HTR-8/SVneo (cell line): ENCODE results near the gene LUZP2.
A peak's percentile ranks its signal among the peaks of the same experiment; 100 is the strongest.

Source experiments
- DNase-seq: peaks from one replicate; pipeline ENCODE4 v3.0.0; 2011; ENCODE audit warnings: low spot score, mixed read lengths; ENCODE audit not compliant: insufficient read length
- FAIRE-seq: peaks from 2 replicates; lab custom pipeline; 2011; peaks lifted over from hg19 to GRCh38; lab: Jason Lieb, UNC

The LUZP2 gene

GRCh38 chr11:24559315-24559714 lies 62.5 kb downstream of the LUZP2 start:
- FAIRE-seq (no peak), DNase-seq (no peak)

GRCh38 chr11:24560324-24560723 lies 63.5 kb downstream of the LUZP2 start:
- DNase-seq = no peak
- no peak for FAIRE-seq

DNA sequence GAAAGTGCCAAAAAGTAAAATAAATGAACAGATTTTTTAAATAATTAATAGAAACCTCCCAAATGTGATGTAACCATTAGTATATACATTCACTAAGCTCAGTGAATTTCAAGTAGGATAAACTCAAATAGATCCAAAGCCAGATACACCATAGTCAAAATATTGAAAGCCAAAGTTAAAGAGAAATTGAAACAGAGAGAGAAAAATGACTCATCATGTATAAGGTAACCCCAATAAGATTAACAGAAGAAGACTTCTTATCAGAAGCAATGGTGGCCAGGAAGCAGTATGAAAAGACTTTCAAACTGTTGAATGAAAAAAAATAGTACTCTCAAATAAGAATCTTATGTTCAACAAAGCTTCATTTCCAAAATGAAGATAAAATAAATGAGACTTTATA lies 70.5 kb downstream of the LUZP2 start:
- DNase-seq (no peak), FAIRE-seq (no peak)

DNA sequence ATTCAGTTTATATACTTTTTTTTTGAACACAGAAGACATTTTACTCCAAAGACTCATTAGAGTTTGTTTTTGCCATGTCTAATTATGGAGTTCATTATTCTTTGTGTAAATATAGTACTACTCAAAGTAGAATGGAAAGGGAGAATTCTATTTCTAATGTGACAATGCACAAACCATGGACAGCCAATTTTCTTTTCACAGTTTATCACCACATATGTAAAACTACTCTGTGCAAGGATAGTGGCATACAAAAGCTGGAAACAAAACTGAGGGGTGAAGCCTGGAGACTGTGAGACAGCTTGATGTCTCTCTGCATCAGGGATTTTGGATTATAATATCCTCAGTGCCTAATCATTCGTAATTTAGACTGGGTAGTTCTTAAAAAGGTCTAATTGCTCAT lies 75.5 kb downstream of the LUZP2 start:
- DNase-seq (no peak), FAIRE-seq (no peak)

GRCh38 chr11:24574461-24574860 lies 77.6 kb downstream of the LUZP2 start:
- no peak for DNase-seq
- FAIRE-seq = no peak

DNA sequence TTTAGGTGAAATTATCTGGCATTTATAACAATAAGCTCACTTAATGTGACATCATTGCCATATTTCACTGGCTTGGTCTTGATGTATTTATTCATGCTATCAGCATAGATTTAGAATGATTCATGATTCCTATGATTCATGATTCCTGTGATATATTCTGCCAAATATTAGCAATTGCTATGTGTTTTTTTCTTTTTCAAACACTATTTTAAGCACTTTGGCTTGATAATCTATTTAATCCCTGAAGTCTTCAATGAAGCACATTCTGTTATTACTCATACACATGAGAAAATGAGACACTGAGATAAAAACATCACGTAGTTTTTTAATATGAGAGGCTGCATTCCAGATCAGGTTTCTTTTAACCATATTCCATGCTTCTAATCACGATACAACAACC lies 78.5 kb downstream of the LUZP2 start:
- FAIRE-seq (no peak), DNase-seq (peak; percentile 32)

- FAIRE-seq = no peak
- DNase-seq = no peak
These were observed 88.3 kb downstream of the LUZP2 start for GRCh38 chr11:24585192-24585591.

GRCh38 chr11:24587635-24588034 lies 90.8 kb downstream of the LUZP2 start:
- DNase-seq (no peak), FAIRE-seq (no peak)

- FAIRE-seq = no peak
These were observed 91.2 kb downstream of the LUZP2 start for GRCh38 chr11:24588081-24588480.

DNA sequence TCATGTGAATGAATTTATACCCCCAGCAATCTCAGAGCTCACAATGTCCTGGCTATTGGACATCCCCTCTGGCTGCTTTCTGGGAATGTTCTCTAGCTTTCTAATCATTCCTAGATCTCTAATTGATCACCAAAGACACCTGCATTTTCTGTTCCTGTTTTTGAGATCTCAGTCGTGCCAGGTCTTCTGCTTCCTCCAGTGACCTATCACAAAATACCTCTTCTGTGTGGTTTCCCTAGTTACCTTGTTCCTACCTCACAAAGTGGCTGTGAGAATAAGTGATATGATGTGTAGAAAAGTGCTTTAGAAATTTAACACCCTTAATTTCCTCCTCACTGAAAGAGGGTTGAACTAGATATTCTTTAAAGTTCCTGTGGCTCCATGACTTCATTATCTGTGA lies 92.2 kb downstream of the LUZP2 start:
- no peak for DNase-seq

More at GRCh38 chr11:24588081-24588480, 91.2 kb downstream of the LUZP2 start:
- peak; percentile 15 for DNase-seq

DNA sequence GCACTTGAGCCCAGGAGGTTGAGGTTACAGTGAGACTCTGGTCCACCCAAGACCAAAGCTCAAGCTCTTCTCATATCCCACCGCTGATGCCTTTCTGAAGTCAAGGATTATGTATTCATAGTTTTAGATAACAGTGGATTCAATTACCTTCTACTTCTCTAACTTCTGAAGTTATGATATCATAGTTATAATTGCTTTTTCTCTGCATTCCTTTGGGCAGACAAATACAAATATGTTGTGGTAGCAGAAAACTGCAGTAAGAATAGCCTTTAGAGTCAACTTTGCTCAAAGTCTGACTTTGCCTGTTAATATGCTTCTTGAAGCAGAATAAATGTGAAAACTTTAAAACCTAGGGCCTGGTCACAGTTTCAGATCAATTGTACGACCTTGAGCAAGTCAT lies 94.4 kb downstream of the LUZP2 start:
- no peak for DNase-seq
- FAIRE-seq = no peak

More for the DNA sequence above, 92.2 kb downstream of the LUZP2 start:
- no peak for FAIRE-seq

GRCh38 chr11:24592360-24592759 lies 95.5 kb downstream of the LUZP2 start:
- DNase-seq (no peak), FAIRE-seq (no peak)

DNA sequence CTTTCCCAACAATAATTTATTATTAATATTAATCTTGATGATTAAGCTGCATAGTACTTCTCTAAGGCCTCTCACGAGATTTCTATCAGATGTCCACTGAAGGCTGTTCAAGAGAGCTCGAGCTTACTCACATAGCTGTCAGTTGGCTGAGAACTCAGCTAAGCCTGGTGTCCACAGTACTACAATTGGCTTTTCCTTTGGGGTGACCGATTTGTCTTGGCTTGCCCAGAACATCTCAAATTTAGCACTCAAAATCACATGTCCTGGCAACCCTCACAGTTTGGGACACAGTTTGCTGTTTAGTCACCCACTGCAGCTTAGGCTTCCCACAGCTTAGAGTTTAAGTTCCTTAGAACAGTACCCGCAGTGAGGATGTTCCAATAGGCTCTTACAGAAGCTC lies 96.5 kb downstream of the LUZP2 start:
- FAIRE-seq (no peak), DNase-seq (no peak)

- no peak for FAIRE-seq
- DNase-seq = no peak
These were observed 97.5 kb downstream of the LUZP2 start for GRCh38 chr11:24594401-24594800.

DNA sequence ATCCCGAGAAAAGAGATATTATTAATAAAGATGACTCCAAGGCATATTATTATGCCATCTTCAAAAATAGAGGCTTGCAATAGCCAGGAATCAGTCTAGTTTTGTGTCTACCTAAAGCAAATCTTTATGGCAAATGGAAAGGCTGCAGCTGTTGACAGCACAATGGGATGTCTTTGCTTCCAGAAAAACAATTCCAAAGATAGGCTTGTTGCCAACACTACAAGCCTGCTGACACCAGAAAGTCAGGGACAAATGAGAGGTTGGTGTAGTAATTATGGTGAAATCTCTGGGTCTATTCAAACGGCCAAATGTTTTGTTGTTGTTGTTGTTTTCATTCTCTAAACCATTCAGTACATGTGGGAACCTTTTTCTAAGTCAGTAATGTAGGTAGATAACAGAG lies 101.8 kb downstream of the LUZP2 start:
- DNase-seq (no peak), FAIRE-seq (no peak)

- DNase-seq (no peak), FAIRE-seq (no peak)
These were observed 112.6 kb downstream of the LUZP2 start for GRCh38 chr11:24609192-24610119.

DNA sequence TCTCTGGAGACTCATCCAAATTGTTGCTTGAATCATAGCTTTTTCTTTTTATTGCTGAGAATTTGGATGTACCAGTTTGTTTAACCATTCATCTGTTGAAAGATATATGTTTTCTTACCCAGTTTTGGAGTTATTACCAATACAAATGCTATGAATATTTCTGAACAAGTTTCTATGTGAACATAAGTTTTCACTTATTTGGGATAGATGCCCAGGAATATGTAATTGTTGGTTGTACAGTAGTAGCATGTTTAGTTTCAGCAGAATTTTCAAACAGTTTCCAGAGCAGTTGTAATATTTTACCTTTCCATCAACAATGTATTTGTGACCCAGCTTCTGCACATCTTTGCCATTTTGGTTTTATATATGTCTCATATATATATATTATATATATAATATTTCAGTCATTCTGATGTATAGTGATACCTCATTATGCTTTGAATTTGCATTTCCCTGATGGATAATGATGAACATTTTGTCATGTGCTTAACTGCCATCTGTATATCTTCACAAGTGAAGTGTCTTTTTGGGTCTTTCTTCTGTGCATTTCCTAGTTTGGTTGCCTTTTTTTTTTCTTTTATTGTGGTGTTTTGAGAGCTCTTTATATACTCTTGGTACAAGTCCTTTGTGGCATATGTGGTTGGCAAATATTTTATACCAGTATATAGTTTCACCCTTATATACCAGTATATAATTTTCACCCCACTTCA lies 118.8 kb downstream of the LUZP2 start:
- FAIRE-seq (no peak), DNase-seq (no peak)

GRCh38 chr11:24617856-24618255 lies 121.0 kb downstream of the LUZP2 start:
- FAIRE-seq = no peak
- no peak for DNase-seq

DNA sequence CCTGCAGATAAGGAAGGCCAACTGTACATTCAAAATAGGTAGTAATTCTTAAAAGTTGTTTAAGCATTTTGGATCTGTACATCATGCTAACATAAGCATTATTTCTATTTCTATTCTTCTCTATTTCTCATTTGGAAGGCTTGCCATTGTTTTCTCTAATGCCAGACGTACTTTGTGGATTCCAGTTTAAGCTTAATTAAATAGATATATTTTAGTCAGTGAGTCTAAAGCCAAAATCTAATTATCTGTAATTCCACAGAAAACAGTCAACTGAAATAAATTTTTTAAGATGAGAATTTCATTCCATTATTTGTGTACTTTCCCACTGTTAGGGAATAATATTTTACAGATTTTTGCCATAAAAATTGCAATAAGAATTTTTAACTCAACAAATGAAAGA lies 123.0 kb downstream of the LUZP2 start:
- FAIRE-seq (no peak), DNase-seq (no peak)

- no peak for FAIRE-seq
- DNase-seq = no peak
These were observed 125.4 kb downstream of the LUZP2 start for GRCh38 chr11:24622262-24622661.

- no peak for DNase-seq
- FAIRE-seq = no peak
These were observed 126.3 kb downstream of the LUZP2 start for GRCh38 chr11:24623121-24623520.
